T follicular helper cell (primary cell): Measurements from ENCODE around the gene KRTAP3-3.
"Not testable (repeated sequence)": the region's sequence is repeated elsewhere in the genome, so short reads cannot be mapped to it uniquely, and the experiment has no call there.

Experiments used
- DNase-seq: peaks from one replicate; pipeline ENCODE4 v3.0.0-alpha.2; 2020; ENCODE audit warnings: low read depth
- total RNA-seq, 2 experiments: gene quantifications; one replicate each; lab custom pipeline; 2026; lab: John Stamatoyannopoulos, UW

Gene KRTAP3-3
- 0 reads per million in 2 experiments for total RNA-seq

GRCh38 chr17:40993839-40994238 is at the start of gene KRTAP3-3:
KRTAP3-3 (minus strand) TSS chr17:40994164; CDS start chr17:40994097, 67 bp downstream.
- no peak for DNase-seq

- DNase-seq: no peak
These were observed 49.0 kb upstream of the KRTAP3-3 start for GRCh38 chr17:41042953-41043352.

DNA sequence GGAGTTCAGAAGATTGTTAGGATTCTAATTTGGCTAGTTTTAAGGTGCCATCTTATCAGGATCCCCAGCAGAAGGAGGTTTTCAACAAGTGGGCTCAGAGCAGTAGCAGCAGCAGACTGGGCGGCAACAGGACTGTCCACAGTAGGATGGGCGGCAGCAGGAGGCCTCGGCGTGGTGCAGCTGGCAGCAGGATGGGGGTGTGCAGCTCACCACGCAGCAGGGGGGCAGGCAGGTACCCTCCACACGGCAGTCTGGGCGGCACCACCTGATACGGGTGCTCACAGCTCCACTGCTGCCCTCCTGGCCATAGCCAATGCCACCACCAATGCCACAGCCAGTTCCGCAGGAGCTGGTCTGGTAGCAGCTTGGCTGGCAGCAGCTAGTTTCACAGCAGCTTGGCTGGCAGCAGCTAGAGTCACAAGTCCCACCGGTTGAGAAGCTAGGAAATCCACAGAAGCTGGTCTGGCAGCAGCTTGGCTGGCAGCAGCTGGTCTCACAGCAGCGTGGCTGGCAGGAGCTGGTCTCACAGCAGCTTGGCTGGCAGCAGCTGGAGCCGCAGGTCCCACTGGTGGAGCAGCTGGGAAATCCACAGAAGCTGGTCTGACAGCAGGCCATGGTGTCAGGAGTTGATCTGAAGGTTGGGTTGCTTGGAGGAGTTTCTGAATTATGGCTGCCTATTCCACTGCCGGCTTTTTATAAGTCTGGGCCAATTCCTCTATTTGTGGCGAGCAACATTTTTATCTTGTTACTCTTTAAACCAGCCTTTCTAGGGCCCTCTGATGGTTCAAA is 47.0 kb upstream of the KRTAP3-3 start, which contains the start of gene KRTAP1-1:
KRTAP1-1 (minus strand) TSS at position 668 of the 789 bp plus-strand sequence; CDS start at position 615, 53 bp downstream.
- not testable (repeated sequence) for DNase-seq

DNA sequence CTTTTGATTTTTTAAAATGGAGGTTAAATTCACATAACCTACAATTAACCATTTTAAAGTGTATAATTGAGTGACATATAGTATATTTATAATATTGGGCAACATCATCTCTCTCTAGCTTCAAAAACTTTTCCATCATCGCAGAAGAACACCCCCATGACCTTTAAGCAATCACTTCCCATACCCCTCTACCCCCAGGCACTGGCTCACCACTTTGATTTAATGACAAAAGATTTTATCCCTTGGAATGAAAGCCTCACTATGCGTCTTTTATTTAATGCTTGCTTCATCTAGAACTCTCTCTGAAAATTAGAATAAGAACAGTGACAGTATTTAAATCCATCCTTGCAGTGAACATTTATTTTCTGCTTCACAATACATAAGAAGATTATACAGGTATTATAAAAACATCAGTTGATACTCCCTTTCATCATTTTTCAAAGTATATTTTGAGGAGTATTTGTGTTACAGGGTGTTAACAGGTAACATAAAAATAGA is 43.9 kb upstream of the KRTAP3-3 start:
- no peak for DNase-seq

- not testable (repeated sequence) for DNase-seq
These were observed 40.5 kb upstream of the KRTAP3-3 start, which contains the start of gene KRTAP1-3 for GRCh38 chr17:41034346-41034935. KRTAP1-3 (minus strand) TSS chr17:41034874; CDS start chr17:41034821, 53 bp downstream.

DNA sequence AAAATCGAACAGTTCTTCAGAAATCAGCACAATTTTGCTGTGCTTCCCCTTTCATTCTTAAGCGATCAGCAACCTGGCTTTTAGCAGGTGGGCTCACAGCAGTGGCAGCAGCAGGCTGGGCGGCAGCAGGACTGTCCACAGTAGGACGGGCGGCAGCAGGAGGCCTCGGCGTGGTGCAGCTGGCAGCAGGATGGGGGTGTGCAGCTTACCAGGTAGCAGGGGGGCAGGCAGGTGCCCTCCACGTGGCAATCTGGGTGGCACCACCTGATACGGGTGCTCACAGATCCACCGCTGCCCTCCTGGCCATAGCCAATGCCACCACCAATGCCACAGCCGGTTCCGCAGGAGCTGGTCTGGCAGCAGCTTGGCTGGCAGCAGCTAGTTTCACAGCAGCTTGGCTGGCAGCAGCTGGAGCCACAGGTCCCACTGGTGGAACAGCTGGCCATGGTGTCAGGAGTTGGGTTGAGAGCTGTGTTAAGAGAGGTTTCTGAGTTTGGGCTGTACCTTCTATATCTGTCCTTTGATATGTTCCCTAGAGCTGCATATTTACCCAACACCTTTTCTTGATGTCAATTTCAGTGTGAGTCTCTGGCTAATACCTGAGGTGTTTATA is 35.8 kb upstream of the KRTAP3-3 start, which contains the start of gene KRTAP1-4:
KRTAP1-4 (minus strand) TSS at position 563 of the 613 bp plus-strand sequence; CDS start at position 446, 117 bp downstream.
- no peak for DNase-seq

DNA sequence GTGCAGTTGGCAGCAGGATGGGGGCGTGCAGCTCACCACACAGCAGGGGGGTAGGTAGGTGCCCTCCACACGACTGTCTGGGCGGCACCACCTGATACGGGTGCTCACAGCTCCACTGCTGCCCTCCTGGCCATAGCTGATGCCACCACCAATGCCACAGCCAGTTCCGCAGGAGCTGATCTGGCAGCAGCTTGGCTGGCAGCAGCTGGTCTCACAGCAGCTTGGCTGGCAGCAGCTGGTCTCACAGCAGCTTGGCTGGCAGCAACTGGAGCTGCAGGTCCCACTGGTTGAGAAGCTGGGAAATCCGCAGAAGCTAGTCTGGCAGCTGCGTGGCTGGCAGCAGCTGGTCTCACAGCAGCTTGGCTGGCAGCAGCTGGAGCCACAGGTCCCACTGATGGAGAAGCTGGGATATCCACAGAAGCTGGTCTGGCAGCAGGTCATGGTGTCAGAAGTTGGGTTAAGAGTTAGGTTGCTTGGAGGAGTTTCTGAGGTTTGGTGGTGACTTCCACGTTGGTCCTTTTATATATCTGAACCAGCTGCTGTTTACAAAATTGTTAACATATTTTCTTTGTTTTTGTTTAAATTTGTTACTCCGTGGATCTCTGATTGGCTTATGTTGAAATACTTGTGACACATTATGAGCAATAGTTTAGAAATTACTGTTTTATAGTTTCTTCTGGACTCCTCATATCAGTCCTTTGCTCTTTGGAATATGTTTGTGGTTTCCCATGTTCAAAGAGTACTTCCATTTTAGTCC is 32.9 kb upstream of the KRTAP3-3 start, which contains the start of gene KRTAP1-5:
KRTAP1-5 (minus strand) TSS at position 494 of the 757 bp plus-strand sequence; CDS start at position 441, 53 bp downstream.
- no peak for DNase-seq

GRCh38 chr17:41024697-41025096 is 30.7 kb upstream of the KRTAP3-3 start:
- DNase-seq: no peak

DNA sequence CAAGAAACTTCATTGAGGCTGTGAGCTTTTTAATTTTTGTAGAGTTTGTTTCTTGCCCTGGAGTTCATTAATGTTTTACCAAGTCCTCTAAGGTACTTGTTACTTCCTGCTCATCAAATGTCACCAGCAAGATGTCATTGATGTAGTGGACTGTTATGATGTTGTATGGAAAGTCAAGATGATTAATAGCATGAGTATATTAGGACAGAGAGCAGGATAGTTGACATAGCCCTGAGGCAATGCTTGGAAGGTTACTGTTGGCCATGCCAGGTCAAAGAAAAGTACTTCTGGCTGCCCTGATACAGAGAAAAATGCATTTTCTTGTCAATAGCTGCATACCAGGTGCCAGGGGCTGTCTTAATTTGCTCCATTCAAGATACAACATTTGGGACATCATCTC is 26.4 kb upstream of the KRTAP3-3 start:
- DNase-seq: no peak

DNA sequence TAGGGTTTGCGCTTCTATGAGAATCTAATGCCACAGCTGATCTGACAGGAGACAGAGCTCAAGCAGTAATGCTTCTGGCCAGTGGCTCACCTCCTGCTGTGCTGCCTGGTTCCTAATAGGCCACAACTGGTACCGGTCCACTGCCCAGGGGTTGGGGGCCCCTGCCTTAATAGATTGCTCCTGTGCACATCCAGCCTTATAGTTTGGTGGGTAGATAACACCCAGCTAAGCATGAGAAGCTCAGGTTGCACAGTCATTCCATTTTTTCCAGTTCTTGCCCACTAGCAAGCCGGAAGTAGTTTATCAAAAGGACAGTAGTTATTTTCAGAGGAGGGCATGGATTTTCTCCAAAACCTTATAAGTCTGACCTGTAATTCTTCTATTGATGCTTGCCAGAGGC is 25.5 kb upstream of the KRTAP3-3 start:
- DNase-seq: no peak

DNA sequence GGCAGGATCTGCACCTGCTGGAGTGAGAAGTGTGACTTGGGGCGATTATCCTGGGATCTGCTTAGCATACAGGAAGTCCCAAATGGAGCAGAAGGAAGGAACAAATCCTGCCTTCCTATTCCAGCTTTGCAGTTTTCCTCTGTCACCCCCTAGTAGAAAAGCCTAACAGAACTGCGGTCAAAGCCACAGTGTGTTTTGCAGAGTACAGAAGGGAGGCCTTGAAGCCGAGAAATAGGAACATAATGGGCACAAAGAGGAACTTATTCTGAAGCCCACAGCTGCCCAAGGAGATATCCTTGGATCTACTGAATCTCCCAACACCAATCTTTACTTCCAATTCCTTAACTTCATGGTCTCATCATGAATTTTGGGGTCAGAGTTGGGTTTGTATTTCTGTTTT is 24.6 kb upstream of the KRTAP3-3 start:
- DNase-seq: no peak

DNA sequence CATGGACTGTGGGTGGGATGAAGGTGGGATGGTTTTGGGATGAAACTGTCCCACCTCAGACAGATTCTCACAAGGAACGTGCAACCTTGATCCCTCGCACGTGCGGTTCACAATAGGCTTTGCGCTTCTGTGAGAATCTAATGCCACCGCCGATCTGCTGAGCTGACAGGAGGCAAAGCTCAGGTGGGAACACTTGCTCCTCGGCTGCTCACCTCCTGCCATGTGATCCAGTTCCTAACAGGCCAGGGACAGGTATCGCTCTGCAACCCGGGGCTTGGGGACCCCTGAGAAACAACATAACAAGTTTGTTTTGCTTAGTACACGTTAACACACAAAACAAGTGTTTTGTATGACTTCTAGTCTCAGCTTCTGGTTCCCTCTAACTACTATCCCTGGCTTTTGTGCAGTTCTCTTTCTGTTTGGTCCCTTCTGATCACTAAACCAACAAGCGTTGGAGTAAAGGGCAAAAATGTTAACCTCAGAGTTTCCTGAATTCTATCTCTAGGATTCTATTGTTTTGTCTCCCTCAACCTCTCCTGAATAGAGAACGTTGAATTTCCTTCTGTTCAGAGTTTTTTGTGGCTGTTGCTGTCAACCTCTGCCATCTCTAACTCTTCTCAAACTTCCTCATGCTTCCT is 22.7 kb upstream of the KRTAP3-3 start:
- DNase-seq: no peak

DNA sequence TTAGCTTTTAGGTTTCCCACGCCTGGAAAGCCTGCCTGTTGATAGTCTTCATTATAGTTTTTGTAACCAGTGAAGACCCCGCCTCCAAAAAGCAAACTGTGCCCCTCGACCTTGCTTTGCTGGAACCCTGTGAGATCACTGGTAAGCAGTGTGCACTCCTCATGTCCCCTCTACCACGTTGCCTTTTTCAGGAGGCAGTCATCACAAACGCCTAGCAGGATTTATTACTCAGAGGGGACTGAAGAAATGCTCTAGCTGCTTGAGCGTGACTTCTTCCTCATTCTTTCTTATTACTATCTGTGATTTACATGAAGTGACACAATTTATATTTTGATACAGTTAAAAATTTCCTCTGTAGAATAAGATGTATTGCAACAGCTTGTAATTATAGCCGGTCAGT is 21.5 kb upstream of the KRTAP3-3 start:
- no peak for DNase-seq

DNA sequence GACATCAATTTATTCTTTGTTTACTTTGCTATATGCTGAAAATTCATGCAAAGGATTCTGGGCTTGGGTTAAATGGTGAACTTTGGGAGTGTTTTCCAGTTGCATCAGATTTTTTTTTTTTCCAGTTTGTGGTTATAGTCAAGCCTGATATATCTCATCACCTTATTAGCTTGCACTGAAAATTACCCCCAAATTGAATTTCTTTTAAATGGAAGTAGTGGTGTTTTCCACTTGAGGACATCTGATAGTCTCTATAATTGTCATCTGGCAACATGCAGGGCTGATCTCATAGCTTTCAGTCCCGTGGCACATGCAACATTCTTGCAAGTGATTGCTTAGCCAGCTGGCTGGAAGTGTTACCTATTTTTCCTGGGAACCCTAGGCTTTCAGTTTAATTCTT is 19.6 kb upstream of the KRTAP3-3 start:
- no peak for DNase-seq

DNA sequence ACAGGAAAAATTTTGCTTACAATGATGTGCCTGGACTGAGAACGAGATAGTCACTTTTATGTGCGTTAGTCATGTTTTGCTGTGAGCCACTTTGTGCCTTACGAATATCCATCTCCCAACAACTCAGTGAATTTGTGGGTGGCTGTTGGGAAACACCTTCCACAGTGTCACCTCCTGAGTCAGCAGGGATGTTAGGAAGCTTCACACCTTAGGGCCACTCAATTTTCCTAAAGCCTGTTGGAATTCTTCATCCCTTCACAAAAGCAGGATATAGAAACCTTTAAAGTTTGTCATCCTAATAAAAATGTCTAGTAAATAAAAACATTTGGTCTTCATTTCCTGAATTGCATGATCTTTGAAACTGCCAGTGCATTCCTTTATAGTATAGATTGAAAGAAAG is 19.2 kb upstream of the KRTAP3-3 start:
- no peak for DNase-seq

DNA sequence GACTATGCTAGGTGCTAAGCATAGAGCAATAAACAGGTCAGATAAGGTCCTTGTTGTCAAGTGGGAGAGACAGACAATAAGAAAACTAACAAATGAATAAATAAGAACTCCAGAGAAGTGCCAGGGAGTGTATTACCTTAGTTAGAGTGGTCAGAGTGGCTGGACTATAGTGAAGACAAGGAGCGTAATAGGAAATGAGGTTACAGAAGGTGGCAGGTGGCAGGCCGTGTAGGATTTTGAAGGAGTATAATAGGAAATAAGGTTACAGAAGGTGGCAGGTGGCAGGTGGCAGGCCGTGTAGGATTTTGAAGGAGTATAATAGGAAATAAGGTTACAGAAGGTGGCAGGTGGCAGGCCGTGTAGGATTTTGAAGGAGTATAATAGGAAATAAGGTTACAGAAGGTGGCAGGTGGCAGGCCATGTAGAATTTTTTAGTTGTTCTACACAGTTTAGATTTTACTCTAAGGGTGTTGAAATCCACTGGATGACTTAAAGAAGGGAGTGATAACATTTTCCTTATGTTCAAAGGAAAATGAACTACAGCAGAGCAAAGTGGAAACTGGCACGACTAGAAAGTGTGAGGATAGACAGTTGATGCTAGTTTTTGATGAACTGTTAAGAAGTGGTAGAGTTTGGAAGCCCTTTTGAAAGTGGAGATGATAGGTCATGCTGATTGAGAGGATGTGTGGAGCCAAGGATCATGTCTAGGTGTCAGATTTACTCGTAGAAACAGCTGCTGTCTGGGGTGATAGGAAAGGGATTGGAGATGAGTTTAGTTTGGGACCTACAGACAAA is 18.6 kb upstream of the KRTAP3-3 start:
- no peak for DNase-seq

DNA sequence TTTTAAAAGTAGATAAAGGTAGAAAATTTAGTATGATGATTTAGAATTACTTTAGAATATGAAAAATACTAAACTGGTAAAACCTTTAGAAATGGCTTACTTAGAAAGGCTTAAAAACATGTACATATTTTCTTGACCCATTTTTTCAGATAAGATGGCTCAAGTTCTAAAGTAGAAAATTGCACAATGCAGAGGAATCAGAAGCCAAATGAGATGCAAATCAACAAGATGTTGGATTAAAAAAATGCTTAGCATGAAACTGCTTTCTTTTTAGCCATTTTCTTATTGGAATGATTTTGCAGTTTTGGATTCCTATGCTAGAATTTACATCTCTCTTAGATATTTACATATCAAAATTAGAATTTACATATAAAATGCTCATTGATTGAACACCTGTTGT is 16.5 kb upstream of the KRTAP3-3 start:
- DNase-seq: no peak

DNA sequence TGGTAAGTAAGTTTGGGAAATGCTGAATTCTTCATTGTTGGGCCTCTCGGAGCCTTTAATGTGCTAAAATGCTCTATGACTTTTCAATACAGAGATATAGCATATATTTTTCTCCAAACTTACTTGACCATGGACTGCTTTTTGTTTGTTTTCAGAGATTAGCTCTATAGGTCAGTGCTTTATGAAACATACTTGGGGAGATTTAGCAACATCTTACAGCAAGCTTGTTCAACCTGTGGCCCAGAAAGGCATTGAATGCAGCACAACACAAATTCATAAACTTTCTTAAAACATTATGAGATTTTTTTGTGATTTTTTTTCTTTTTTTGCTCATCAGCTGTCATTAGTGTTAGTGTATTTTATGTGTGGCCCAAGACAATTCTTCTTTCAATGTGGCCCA is 16.0 kb upstream of the KRTAP3-3 start:
- DNase-seq: no peak

DNA sequence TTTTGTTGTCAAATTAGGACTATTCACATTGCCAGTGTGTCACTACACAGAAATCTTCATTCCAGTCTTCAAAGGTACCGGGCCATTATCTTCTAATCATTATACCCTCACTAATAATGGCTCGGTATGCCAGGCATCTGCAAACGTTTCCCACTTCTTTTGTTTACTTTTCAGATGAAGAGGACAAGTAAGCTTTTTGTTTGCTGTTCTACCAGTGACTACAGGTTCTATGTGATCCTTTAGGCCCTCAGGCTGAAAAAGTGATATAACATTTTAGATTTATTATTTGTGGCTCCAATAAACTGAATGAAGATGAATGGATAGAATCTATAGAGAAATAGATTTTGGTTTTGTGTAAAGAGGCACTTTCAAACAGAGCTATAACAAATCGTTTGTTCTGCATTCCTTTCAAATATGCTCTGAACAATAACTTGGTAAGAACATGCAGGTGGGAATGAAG is 15.4 kb upstream of the KRTAP3-3 start:
- no peak for DNase-seq

GRCh38 chr17:41008811-41009210 is 14.8 kb upstream of the KRTAP3-3 start, which contains the start of gene KRTAP3-1:
KRTAP3-1 (minus strand) TSS chr17:41009128; CDS start chr17:41009074, 54 bp downstream.
- no peak for DNase-seq
